PFSK-1 (cell line): ENCODE data around the gene FBXL7.

ENCODE experiments used
- FOXP2 ChIP-seq: optimal IDR thresholded peaks from 2 replicates; pipeline ENCODE3; 2011; ENCODE audit warnings: borderline replicate concordance, control low read depth, inconsistent platforms; ENCODE audit not compliant: insufficient read depth; ENCODE audit errors: extremely low read length, extremely low read depth
- POLR2AphosphoS5 ChIP-seq: IDR thresholded peaks from 2 replicates; pipeline ENCODE4 v1.6.1; 2012; ENCODE audit warnings: low read depth, mild to moderate bottlenecking, control low read depth, low read length, moderate library complexity
- SIN3A ChIP-seq: IDR thresholded peaks from 2 replicates; pipeline ENCODE4 v1.6.1; 2012; ENCODE audit warnings: mild to moderate bottlenecking, low read length, moderate library complexity, borderline replicate concordance; ENCODE audit not compliant: insufficient read depth
- TAF1 ChIP-seq: IDR thresholded peaks from 2 replicates; pipeline ENCODE4 v1.6.1; 2012; ENCODE audit warnings: low read length, control low read depth, borderline replicate concordance; ENCODE audit not compliant: insufficient read depth
- TF ChIP-seq, protein P1 (sequence below), 2 experiments: IDR thresholded peaks; 2 replicates each; pipeline versions ENCODE4 v1.6.1 to v1.8.0; 2011 to 2012; ENCODE audit warnings: low read depth in 2 of 2, low read length in 2 of 2, control low read depth in 1 of 2, inconsistent platforms in 1 of 2, mild to moderate bottlenecking in 1 of 2, moderate library complexity in 1 of 2; ENCODE audit not compliant: insufficient read depth in 1 of 2

FBXL7 gene

DNA sequence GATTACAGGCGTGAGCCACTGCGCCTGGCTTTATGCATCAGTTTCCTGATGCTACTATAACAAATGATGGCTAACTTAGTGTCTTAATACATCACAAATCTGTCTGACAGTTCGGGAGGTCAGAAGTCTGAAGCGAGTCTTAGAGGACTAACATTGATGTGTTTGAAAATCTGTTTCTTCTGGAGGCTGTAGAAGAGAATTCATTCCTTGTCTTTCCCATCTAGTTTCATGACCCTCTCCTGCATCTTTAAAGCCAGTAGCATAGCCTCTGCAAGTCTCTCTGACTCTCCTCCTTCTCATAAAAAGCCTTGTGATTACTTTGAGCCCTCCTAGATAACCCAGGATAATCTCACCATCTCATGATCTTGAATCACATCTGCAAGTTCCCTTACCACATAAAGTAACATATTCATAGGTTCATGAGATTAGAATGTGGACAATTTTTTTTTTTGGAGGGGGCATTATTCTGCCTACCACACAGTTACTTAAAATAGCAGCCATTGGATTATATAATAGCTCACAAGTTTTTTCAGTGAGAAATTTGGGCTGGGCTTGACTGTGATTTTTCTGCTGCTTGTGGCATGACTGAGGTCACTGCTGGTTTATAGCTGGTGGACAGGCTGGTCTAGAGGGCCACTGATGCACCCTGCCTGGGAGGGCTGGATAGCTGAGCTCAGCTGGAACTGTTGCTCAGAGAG is 134.8 kb downstream of the FBXL7 start:
- TF ChIP-seq POLR2AphosphoS5 (no peak), SIN3A (no peak)
- TF ChIP-seq, protein P1, sequence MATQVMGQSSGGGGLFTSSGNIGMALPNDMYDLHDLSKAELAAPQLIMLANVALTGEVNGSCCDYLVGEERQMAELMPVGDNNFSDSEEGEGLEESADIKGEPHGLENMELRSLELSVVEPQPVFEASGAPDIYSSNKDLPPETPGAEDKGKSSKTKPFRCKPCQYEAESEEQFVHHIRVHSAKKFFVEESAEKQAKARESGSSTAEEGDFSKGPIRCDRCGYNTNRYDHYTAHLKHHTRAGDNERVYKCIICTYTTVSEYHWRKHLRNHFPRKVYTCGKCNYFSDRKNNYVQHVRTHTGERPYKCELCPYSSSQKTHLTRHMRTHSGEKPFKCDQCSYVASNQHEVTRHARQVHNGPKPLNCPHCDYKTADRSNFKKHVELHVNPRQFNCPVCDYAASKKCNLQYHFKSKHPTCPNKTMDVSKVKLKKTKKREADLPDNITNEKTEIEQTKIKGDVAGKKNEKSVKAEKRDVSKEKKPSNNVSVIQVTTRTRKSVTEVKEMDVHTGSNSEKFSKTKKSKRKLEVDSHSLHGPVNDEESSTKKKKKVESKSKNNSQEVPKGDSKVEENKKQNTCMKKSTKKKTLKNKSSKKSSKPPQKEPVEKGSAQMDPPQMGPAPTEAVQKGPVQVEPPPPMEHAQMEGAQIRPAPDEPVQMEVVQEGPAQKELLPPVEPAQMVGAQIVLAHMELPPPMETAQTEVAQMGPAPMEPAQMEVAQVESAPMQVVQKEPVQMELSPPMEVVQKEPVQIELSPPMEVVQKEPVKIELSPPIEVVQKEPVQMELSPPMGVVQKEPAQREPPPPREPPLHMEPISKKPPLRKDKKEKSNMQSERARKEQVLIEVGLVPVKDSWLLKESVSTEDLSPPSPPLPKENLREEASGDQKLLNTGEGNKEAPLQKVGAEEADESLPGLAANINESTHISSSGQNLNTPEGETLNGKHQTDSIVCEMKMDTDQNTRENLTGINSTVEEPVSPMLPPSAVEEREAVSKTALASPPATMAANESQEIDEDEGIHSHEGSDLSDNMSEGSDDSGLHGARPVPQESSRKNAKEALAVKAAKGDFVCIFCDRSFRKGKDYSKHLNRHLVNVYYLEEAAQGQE (IDR thresholded peaks at IDR 0.05; ENCODE audit: insufficient read depth in 1 of 2, low read depth in 2 of 2, low read length in 2 of 2) = no peak

DNA sequence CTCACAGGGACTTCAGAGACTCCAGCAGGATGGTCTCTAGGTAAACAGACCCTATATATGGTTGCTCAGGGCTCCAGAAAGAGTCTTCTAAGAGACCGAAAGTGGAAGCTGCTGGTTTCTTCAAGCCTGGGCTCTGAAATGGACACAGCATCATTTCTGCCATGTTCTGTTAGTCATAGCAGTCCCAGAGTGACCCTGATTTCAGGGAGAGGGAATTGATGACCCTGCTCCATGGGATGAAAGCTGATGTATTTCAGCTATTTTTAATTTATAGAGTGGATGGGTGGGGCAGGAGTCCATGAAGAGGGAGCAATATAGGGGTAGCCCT is 135.3 kb downstream of the FBXL7 start:
- TF ChIP-seq FOXP2 = no peak
- TF ChIP-seq, protein P1 (IDR thresholded peaks at IDR 0.05; ENCODE audit: insufficient read depth in 1 of 2, low read depth in 2 of 2, low read length in 2 of 2) = no peak
- no peak for TF ChIP-seq POLR2AphosphoS5
- TF ChIP-seq SIN3A = no peak

DNA sequence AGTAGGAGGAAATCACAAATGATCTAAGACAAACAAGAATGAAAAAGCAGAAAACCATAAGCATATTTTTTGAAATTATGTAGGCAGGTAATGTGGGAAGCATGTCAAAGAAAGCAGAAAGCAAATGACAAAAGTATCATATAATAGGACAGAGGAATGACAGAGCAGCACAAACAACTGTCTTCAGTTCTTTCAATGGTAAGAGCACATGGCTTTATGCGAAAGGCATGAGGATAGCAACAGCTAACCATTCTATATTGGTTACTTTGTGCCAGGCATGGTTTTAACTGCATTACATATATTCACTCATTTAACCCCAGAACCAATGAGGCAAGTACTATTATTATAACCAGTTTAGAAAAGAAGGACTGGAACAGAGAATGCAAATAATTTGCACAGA is 137.4 kb downstream of the FBXL7 start:
- TF ChIP-seq TAF1 = no peak
- TF ChIP-seq, protein P1 (IDR thresholded peaks at IDR 0.05; ENCODE audit: insufficient read depth in 1 of 2, low read depth in 2 of 2, low read length in 2 of 2) = no peak
- TF ChIP-seq POLR2AphosphoS5 = no peak
- no peak for TF ChIP-seq SIN3A
- no peak for TF ChIP-seq FOXP2

DNA sequence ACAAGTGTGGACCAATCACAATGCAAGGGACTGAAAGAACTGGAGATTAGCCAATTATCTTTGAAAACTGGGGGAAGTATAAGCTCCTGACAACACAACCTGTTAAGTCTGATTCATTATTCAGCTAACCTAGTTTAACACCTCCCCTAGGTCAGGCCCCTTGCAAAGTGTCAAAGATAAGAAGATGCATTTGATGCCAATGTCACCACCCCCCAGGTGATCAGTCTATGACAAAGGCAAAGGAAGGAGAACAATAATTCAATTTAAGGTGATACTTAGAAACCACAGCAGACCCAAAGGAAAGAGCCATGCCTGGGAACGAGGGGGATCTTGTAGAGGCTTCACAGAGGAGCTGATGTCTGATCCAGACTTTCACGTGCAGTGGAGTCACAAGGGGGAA is 137.9 kb downstream of the FBXL7 start:
- TF ChIP-seq SIN3A (no peak), TAF1 (no peak), POLR2AphosphoS5 (no peak), FOXP2 (no peak)
- TF ChIP-seq, protein P1 (IDR thresholded peaks at IDR 0.05; ENCODE audit: insufficient read depth in 1 of 2, low read depth in 2 of 2, low read length in 2 of 2) = no peak

DNA sequence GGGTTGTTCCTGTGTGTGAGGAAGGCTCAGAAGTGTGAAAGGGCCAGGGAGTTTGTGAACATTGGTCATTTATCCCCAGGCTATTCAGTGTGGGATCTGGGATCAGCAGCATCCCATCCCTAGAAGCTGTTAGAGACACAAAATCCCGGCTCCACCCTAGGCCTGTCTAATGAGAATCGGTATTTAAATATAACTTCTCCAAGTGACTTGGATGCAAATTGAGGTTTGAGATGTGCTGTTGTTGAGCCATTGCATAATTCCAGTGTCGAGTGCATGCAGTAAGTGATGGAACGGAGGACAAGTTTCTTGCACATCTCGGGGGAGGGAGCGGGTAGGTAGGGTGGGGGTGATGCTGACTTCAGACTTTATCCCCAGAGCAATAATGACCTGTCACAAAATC is 138.3 kb downstream of the FBXL7 start:
- no peak for TF ChIP-seq FOXP2
- TF ChIP-seq SIN3A = no peak
- TF ChIP-seq, protein P1 (IDR thresholded peaks at IDR 0.05; ENCODE audit: insufficient read depth in 1 of 2, low read depth in 2 of 2, low read length in 2 of 2) = no peak
- TF ChIP-seq POLR2AphosphoS5 = no peak
- no peak for TF ChIP-seq TAF1
